Stimulated activated CD4-positive, alpha-beta T cell treated with anti-CD3 and anti-CD28 coated beads, Interleukin-12 subunit alpha, Interleukin-12 subunit beta, amount 100 ng/mL, for 4 hours (primary cell): ENCODE results near the gene DDX31.

Experiments
- DNase-seq: peaks from one replicate; pipeline ENCODE4 v3.0.0-alpha.2; 2020

DDX31 gene

GRCh38 chr9:132543960-132544359, 125.8 kb downstream of the DDX31 start:
- DNase-seq = no peak

GRCh38 chr9:132543251-132543650, 126.5 kb downstream of the DDX31 start:
- no peak for DNase-seq
